SK-N-MC (cell line): ENCODE results near the gene SLC9A1.

Experiments used
- EZH2 ChIP-seq: fragments of 200-600 bp; sonication (generic); IDR thresholded peaks from one replicate; pipeline ENCODE4 v1.6.1; 2017; ENCODE audit warnings: antibody characterized with exemption
- FOXP2 ChIP-seq: optimal IDR thresholded peaks from 2 replicates; pipeline ENCODE3; 2011; ENCODE audit warnings: mild to moderate bottlenecking, moderate library complexity; ENCODE audit not compliant: insufficient read depth; ENCODE audit errors: extremely low read length, control extremely low read depth
- POLR2AphosphoS5 ChIP-seq: IDR thresholded peaks from 2 replicates; pipeline ENCODE4 v1.6.1; 2012; ENCODE audit warnings: mild to moderate bottlenecking, low read depth, low read length, borderline replicate concordance

DNA sequence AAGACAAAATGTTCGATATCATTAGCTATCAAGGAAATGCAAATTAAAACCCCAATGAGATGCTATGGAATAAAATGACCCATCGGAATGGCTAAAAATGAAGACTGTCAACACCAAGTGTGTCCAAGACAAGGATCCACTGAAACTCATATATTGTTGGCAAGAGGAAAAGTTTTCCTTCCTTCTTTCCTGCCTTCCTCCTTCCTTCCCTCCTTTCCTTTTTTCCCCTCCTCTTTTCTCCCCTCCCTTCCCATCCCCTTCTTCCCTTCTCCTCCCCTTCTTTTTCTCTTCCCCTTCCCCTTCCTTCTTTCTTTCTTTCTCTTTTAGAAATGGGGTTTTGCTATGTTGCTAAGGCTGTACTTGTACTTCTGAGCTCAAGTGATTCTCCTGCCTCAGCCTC lies 78.1 kb downstream of the SLC9A1 start:
- TF ChIP-seq POLR2AphosphoS5 (no peak), EZH2 (no peak), FOXP2 (no peak)
